Esophagus squamous epithelium (tissue), 4 donors: ENCODE data around the gene KCNJ6.
A peak's percentile ranks its signal among the peaks of the same experiment; 100 is the strongest.

ENCODE experiments used
- POLR2A ChIP-seq, 4 donors: fragments of 450-650 bp; IDR thresholded peaks; one replicate each; pipeline ENCODE4 v1.6.1; 2017; ENCODE audit warnings: antibody characterized with exemption in 4 of 4, mild to moderate bottlenecking in 4 of 4, moderate library complexity in 3 of 4
- TF ChIP-seq, protein P1 (sequence below), 6 experiments: fragments of 450-650 bp in 4 of 6; fragments of 200-600 bp in 2 of 6; sonication (generic) in 2 of 6; IDR thresholded peaks; one replicate each; pipeline ENCODE4 v1.5.1; 2016 to 2019; ENCODE audit warnings: antibody characterized with exemption in 6 of 6, mild to moderate bottlenecking in 4 of 6, moderate library complexity in 4 of 6

DNA sequence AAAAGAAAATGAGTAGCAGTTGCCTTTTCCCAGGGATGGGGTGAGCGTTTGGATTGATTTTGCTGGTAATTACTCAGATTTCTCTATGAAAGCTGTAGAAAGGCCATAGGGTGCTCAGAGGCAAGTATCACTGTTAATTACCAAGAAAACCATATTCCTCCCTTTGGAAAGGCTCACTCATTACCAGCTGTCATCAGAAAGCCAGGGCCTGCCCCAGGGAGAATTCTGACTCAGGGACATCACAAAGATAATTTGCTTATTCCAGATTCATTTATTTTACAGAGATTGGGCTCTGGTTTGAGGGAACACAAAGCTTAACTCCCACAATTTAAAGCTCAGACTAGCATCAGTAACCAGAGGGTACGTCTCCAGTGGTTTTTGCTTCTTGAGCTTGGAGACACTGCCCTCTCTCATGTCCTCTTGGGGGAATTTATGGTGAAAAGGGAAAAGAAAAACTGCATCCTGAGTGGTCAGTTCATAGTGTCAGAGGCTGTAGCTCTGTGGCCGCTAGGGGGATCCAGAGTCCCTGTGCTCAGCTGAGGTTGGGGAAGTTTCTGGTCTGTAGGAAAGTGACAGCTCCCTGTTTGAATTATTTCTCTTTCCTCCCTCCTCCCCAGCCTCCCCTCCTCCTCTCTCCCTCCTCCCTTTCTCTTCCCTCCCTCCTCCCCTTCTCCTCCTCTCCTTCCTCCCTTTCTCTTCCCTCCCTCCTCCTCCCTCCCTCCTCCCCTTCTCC lies 204.3 kb downstream of the KCNJ6 start:
- TF ChIP-seq POLR2A (IDR thresholded peaks at IDR 0.05) = no peak
- TF ChIP-seq, protein P1, sequence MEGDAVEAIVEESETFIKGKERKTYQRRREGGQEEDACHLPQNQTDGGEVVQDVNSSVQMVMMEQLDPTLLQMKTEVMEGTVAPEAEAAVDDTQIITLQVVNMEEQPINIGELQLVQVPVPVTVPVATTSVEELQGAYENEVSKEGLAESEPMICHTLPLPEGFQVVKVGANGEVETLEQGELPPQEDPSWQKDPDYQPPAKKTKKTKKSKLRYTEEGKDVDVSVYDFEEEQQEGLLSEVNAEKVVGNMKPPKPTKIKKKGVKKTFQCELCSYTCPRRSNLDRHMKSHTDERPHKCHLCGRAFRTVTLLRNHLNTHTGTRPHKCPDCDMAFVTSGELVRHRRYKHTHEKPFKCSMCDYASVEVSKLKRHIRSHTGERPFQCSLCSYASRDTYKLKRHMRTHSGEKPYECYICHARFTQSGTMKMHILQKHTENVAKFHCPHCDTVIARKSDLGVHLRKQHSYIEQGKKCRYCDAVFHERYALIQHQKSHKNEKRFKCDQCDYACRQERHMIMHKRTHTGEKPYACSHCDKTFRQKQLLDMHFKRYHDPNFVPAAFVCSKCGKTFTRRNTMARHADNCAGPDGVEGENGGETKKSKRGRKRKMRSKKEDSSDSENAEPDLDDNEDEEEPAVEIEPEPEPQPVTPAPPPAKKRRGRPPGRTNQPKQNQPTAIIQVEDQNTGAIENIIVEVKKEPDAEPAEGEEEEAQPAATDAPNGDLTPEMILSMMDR (IDR thresholded peaks at IDR 0.05) = peak in 5 of 6 experiments; percentile 59 to 84 (median 75)
